Measurements from ENCODE around the gene IL9R.
"Not testable (repeated sequence)": the region's sequence is repeated elsewhere in the genome, so short reads cannot be mapped to it uniquely, and the experiment has no call there.

IL9R gene

DNA sequence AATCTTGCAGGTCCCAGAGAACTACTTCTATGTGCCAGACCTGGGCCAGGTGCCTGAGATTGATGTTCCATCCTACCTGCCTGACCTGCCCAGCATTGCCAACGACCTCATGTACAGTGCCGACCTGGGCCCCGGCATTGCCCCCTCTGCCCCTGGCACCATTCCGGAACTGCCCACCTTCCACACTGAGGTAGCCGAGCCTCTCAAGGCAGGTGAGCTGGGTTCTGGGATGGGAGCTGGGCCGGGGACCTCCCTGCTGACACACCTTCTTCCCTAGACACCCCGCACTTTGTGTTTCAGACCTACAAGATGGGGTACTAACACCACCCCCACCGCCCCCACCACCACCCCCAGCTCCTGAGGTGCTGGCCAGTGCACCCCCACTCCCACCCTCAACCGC is 25.5 kb downstream of the IL9R start:
- H3K27me3 ChIP-seq (ENCODE audit: insufficient read depth, low read length); H3K36me3 ChIP-seq (ENCODE audit: insufficient read depth, low read length); H3K4me1 ChIP-seq (ENCODE audit: insufficient read depth, low read length); H3K9me3 ChIP-seq (ENCODE audit: low read length); H3K4me3 ChIP-seq (ENCODE audit: low read length); H2AFZ ChIP-seq (ENCODE audit: low read depth, low read length): not testable (repeated sequence)

DNA sequence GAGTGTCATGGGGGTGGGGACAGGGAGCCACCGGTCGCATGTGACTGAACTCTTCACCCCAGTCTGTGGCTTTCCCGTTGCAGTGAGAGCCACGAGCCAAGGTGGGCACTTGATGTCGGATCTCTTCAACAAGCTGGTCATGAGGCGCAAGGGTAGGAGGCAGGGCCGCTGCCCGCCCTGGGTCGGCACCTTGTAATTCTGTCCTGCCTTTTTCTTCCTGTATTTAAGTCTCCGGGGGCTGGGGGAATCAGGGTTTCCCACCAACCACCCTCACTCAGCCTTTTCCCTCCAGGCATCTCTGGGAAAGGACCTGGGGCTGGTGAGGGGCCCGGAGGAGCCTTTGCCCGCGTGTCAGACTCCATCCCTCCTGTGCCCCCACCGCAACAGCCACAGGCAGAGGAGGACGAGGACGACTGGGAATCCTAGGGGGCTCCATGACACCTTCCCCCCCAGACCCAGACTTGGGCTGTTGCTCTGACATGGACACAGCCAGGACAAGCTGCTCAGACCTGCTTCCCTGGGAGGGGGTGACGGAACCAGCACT is 27.5 kb downstream of the IL9R start:
- not testable (repeated sequence) for H3K9me3 ChIP-seq (ENCODE audit: low read length); H3K4me3 ChIP-seq (ENCODE audit: low read length); H3K27me3 ChIP-seq (ENCODE audit: insufficient read depth, low read length); H3K36me3 ChIP-seq (ENCODE audit: insufficient read depth, low read length); H3K4me1 ChIP-seq (ENCODE audit: insufficient read depth, low read length); H2AFZ ChIP-seq (ENCODE audit: low read depth, low read length)

DNA sequence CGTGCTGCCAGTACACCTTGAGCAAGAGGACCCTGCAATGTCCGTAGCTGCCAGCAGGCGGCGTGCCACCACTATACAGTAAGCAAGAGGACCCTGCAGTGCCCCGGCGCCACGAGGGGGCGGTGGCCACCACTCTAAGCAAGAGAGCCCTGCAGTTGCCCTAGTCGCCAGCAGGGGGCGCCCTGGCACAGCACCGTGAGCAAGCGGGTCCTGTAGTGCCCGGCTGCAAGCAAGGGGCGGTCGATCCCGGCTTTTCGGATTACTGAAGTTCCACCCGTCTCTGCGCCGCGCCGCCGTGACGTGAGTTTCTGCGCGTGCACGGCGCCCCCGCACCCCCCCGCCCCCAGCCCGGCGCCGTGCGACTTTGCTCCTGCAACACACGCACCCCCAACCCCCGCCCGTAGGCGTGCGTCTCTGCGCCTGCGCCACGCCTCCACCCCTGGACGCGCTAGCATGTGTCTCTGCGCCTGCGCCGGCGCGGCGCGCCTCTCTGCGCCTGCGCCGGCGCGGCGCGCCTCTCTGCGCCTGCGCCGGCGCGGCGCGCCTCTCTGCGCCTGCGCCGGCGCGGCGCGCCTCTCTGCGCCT is 31.2 kb downstream of the IL9R start:
- not testable (repeated sequence) for H2AFZ ChIP-seq (ENCODE audit: low read depth, low read length); H3K4me3 ChIP-seq (ENCODE audit: low read length); H3K36me3 ChIP-seq (ENCODE audit: insufficient read depth, low read length); H3K27me3 ChIP-seq (ENCODE audit: insufficient read depth, low read length); H3K9me3 ChIP-seq (ENCODE audit: low read length); H3K4me1 ChIP-seq (ENCODE audit: insufficient read depth, low read length)

DNA sequence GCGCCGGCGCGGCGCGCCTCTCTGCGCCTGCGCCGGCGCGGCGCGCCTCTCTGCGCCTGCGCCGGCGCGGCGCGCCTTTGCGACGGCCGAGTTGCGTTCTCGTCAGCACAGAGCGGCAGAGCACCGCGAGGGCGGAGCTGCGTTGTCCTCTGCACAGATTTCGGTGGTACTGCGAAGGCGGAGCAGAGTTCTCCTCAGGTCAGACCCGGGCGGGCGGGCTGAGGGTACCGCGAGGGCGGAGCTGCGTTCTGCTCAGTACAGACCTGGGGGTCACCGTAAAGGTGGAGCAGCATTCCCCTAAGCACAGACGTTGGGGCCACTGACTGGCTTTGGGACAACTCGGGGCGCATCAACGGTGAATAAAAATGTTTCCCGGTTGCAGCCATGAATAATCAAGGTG is 31.8 kb downstream of the IL9R start:
- not testable (repeated sequence) for H2AFZ ChIP-seq (ENCODE audit: low read depth, low read length); H3K4me1 ChIP-seq (ENCODE audit: insufficient read depth, low read length)

DNA sequence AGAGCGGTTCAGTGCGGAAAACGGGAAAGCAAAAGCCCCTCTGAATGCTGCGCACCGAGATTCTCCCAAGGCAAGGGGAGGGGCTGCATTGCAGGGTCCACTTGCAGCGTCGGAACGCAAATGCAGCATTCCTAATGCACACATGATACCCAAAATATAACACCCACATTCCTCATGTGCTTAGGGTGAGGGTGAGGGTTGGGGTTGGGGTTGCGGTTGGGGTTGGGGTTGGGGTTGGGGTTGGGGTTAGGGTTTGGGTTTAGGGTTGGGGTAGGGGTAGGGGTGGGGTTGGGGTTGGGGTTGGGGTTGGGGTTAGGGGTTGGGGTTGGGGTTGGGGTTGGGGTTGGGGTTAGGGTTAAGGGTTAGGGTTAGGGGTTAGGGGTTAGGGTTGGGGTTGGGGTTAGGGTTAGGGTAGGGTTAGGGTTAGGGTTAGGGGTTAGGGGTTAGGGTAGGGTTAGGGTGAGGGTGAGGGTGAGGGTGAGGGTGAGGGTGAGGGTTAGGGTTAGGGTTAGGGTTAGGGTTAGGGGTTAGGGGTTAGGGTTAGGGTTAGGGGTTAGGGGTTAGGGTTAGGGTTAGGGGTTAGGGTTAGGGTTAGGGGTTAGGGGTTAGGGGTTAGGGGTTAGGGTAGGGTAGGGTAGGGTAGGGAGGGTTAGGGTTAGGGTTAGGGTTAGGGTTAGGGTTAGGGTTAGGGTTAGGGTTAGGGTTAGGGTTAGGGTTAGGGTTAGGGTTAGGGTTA is 32.4 kb downstream of the IL9R start:
- H3K36me3 ChIP-seq (ENCODE audit: insufficient read depth, low read length); H2AFZ ChIP-seq (ENCODE audit: low read depth, low read length); H3K9me3 ChIP-seq (ENCODE audit: low read length); H3K4me1 ChIP-seq (ENCODE audit: insufficient read depth, low read length); H3K4me3 ChIP-seq (ENCODE audit: low read length); H3K27me3 ChIP-seq (ENCODE audit: insufficient read depth, low read length): not testable (repeated sequence)

More for the DNA sequence above, 31.8 kb downstream of the IL9R start:
- not testable (repeated sequence) for H3K27me3 ChIP-seq (ENCODE audit: insufficient read depth, low read length); H3K9me3 ChIP-seq (ENCODE audit: low read length); H3K36me3 ChIP-seq (ENCODE audit: insufficient read depth, low read length); H3K4me3 ChIP-seq (ENCODE audit: low read length)

DNA sequence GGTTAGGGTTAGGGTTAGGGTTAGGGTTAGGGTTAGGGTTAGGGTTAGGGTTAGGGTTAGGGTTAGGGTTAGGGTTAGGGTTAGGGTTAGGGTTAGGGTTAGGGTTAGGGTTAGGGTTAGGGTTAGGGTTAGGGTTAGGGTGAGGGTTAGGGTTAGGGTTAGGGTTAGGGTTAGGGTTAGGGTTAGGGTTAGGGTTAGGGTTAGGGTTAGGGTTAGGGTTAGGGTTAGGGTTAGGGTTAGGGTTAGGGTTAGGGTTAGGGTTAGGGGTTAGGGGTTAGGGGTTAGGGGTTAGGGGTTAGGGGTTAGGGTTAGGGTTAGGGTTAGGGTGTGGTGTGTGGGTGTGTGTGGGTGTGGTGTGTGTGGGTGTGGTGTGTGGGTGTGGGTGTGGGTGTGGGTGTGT is 33.0 kb downstream of the IL9R start:
- H3K4me3 ChIP-seq (ENCODE audit: low read length); H3K36me3 ChIP-seq (ENCODE audit: insufficient read depth, low read length); H3K27me3 ChIP-seq (ENCODE audit: insufficient read depth, low read length); H2AFZ ChIP-seq (ENCODE audit: low read depth, low read length); H3K9me3 ChIP-seq (ENCODE audit: low read length); H3K4me1 ChIP-seq (ENCODE audit: insufficient read depth, low read length): not testable (repeated sequence)
